ENCODE data around the gene SMC6.

Gene SMC6

GRCh38 chr2:17765398-17765797 is 11.8 kb upstream of the SMC6 start:
- Histone ChIP-seq H3K27me3 (ENCODE audit: control insufficient read depth, insufficient read depth, low read length) (no peaks in the 10 kb centered on the region), H3K27ac (ENCODE audit: low read length) (no peak overlapping the region), H3K36me3 (ENCODE audit: control insufficient read depth, insufficient read depth, low read length) (no peaks in the 10 kb centered on the region; the same call in 1 of the 2 replicates), H3K4me1 (ENCODE audit: control insufficient read depth, insufficient read depth, low read length) (no peaks in the 10 kb centered on the region), H3K9me3 (ENCODE audit: control insufficient read depth, insufficient read depth, low read length) (no peaks in the 10 kb centered on the region), H3K4me3 (ENCODE audit: low read length) (no peak overlapping the region)
- DNase-seq (ENCODE audit: low read depth, low spot score) = no peak
- WGBS (ENCODE audit: insufficient coverage, insufficient read length) = no CpG with 5 or more reads among the region's 2 CpGs

GRCh38 chr2:17763641-17764333 is 10.2 kb upstream of the SMC6 start:
- WGBS (ENCODE audit: insufficient coverage, insufficient read length) = no CpG with 5 or more reads among the region's 10 CpGs
- Histone ChIP-seq H3K9me3 (ENCODE audit: control insufficient read depth, insufficient read depth, low read length) (no peaks in the 10 kb centered on the region), H3K27ac (ENCODE audit: low read length) (no peak overlapping the region), H3K4me3 (ENCODE audit: low read length) (no peak overlapping the region), H3K4me1 (ENCODE audit: control insufficient read depth, insufficient read depth, low read length) (no peaks in the 10 kb centered on the region), H3K27me3 (ENCODE audit: control insufficient read depth, insufficient read depth, low read length) (no peaks in the 10 kb centered on the region), H3K36me3 (ENCODE audit: control insufficient read depth, insufficient read depth, low read length) (no peaks in the 10 kb centered on the region; the same call in 1 of the 2 replicates)
- DNase-seq (ENCODE audit: low read depth, low spot score) = no peak

- Histone ChIP-seq H3K9me3 (ENCODE audit: control insufficient read depth, insufficient read depth, low read length) (no peaks in the 10 kb centered on the region), H3K4me1 (ENCODE audit: control insufficient read depth, insufficient read depth, low read length) (no peaks in the 10 kb centered on the region), H3K27me3 (ENCODE audit: control insufficient read depth, insufficient read depth, low read length) (no peaks in the 10 kb centered on the region), H3K36me3 (ENCODE audit: control insufficient read depth, insufficient read depth, low read length) (no peaks in the 10 kb centered on the region; the same call in 1 of the 2 replicates), H3K4me3 (ENCODE audit: low read length) (no peak overlapping the region), H3K27ac (ENCODE audit: low read length) (no peak overlapping the region)
- WGBS (ENCODE audit: insufficient coverage, insufficient read length) = no CpG with 5 or more reads among the region's 1 CpG
- DNase-seq (ENCODE audit: low read depth, low spot score) = no peak
These were observed 8.8 kb upstream of the SMC6 start for GRCh38 chr2:17762451-17762850.

DNA sequence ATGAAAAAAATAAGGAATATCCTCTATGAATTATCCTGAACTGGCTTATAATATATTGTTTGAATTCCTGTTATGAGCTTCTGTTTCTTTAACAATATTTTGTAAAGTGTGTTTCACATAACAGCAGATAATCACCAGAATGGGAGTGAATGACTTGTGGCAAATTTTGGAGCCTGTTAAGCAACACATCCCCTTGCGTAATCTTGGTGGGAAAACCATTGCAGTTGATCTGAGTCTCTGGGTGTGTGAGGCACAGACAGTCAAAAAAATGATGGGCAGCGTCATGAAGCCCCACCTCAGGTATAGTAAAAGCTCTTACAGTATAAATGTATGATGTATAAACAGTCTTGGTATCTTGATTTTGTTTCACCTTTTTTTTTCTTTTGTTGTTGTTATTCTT is 6.2 kb upstream of the SMC6 start:
- H3K27ac ChIP-seq (ENCODE audit: low read length) = no peak overlapping the region
- DNase-seq (ENCODE audit: low read depth, low spot score) = no peak
- no CpG with 5 or more reads among the region's 2 CpGs for WGBS (ENCODE audit: insufficient coverage, insufficient read length)
- no peaks in the 10 kb centered on the region for H3K27me3 ChIP-seq (ENCODE audit: control insufficient read depth, insufficient read depth, low read length)
- H3K4me3 ChIP-seq (ENCODE audit: low read length) = no peak overlapping the region
- no peaks in the 10 kb centered on the region; the same call in 1 of the 2 replicates for H3K36me3 ChIP-seq (ENCODE audit: control insufficient read depth, insufficient read depth, low read length)
- H3K4me1 ChIP-seq (ENCODE audit: control insufficient read depth, insufficient read depth, low read length) = no peaks in the 10 kb centered on the region
- no peaks in the 10 kb centered on the region for H3K9me3 ChIP-seq (ENCODE audit: control insufficient read depth, insufficient read depth, low read length)

DNA sequence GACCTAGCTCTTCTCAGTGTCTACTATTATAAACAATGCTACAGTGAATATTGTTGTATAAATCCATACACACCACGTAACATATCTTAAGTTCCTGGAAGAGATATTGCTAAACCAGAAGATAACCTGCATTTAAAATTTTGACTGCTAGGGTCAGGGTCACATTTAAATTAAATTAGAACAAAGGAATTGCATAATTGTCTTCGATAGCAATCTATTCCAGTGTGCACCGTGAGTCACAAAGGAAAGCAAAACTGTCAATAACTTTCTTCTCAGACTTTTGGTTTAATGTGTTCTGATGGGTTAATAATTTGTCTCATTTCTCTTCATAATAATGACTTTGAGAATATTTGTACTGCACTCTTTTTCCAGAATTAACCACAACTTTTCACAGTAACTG is 4.5 kb upstream of the SMC6 start:
- WGBS (ENCODE audit: insufficient coverage, insufficient read length) = no CpG with 5 or more reads among the region's 3 CpGs
- Histone ChIP-seq H3K36me3 (ENCODE audit: control insufficient read depth, insufficient read depth, low read length) (no peaks in the 10 kb centered on the region; the same call in 1 of the 2 replicates), H3K4me3 (ENCODE audit: low read length) (no peak overlapping the region), H3K27ac (ENCODE audit: low read length) (no peak overlapping the region), H3K9me3 (ENCODE audit: control insufficient read depth, insufficient read depth, low read length) (no peaks in the 10 kb centered on the region), H3K27me3 (ENCODE audit: control insufficient read depth, insufficient read depth, low read length) (no peaks in the 10 kb centered on the region), H3K4me1 (ENCODE audit: control insufficient read depth, insufficient read depth, low read length) (no peaks in the 10 kb centered on the region)
- no peak for DNase-seq (ENCODE audit: low read depth, low spot score)

- Histone ChIP-seq H3K4me1 (ENCODE audit: control insufficient read depth, insufficient read depth, low read length) (no peaks in the 10 kb centered on the region), H3K27me3 (ENCODE audit: control insufficient read depth, insufficient read depth, low read length) (no peaks in the 10 kb centered on the region), H3K27ac (ENCODE audit: low read length) (no peak overlapping the region), H3K9me3 (ENCODE audit: control insufficient read depth, insufficient read depth, low read length) (no peaks in the 10 kb centered on the region), H3K36me3 (ENCODE audit: control insufficient read depth, insufficient read depth, low read length) (no peaks in the 10 kb centered on the region; the same call in 1 of the 2 replicates), H3K4me3 (ENCODE audit: low read length) (no peak overlapping the region)
- no CpG with 5 or more reads among the region's 2 CpGs for WGBS (ENCODE audit: insufficient coverage, insufficient read length)
- no peak for DNase-seq (ENCODE audit: low read depth, low spot score)
These were observed 3.7 kb upstream of the SMC6 start for GRCh38 chr2:17757321-17757720.

- Histone ChIP-seq H3K4me1 (ENCODE audit: control insufficient read depth, insufficient read depth, low read length) (no peaks in the 10 kb centered on the region), H3K27ac (ENCODE audit: low read length) (no peak overlapping the region), H3K36me3 (ENCODE audit: control insufficient read depth, insufficient read depth, low read length) (no peaks in the 10 kb centered on the region; the same call in 1 of the 2 replicates), H3K4me3 (ENCODE audit: low read length) (no peak overlapping the region), H3K27me3 (ENCODE audit: control insufficient read depth, insufficient read depth, low read length) (no peaks in the 10 kb centered on the region), H3K9me3 (ENCODE audit: control insufficient read depth, insufficient read depth, low read length) (no peaks in the 10 kb centered on the region)
- DNase-seq (ENCODE audit: low read depth, low spot score) = no peak
- WGBS (ENCODE audit: insufficient coverage, insufficient read length) = no CpG with 5 or more reads among the region's 6 CpGs
These were observed 3.1 kb upstream of the SMC6 start for GRCh38 chr2:17756668-17757067.

DNA sequence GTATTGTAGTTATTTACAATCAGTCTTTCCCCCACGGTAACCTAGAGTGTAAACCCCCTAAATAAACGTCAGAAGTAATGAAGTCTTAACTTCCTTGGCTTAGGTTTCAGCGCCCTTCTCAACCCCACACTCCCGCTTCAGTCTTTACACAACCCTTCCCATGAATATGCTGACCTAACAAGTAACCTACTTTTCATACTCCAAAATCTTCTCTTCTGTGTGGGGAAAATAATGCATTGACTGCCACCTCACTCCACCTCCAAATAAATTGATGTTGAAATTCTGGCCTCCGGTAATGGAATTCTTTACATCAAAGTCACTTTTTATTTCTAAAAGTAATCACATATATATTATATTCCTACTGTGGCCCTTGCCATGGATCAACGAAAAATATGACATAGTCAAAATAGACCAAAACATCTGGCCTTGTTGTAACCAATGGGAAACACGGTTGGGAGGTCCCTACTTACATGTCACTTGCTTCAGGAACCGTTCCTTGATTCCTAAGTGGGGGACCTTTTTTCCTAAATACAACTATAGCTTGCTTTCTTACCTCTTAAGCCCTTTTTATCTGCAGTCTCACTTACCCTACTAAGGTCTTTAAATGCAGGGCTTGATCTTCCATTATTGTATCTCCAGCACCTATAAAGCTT is 1.3 kb upstream of the SMC6 start:
- no peaks in the 10 kb centered on the region for H3K4me1 ChIP-seq (ENCODE audit: control insufficient read depth, insufficient read depth, low read length)
- H3K4me3 ChIP-seq (ENCODE audit: low read length) = peak overlapping the region; percentile 60; the same call in 1 of the 2 replicates
- H3K9me3 ChIP-seq (ENCODE audit: control insufficient read depth, insufficient read depth, low read length) = no peaks in the 10 kb centered on the region
- DNase-seq (ENCODE audit: low read depth, low spot score) = no peak
- H3K36me3 ChIP-seq (ENCODE audit: control insufficient read depth, insufficient read depth, low read length) = no peaks in the 10 kb centered on the region; the same call in 1 of the 2 replicates
- no peaks in the 10 kb centered on the region for H3K27me3 ChIP-seq (ENCODE audit: control insufficient read depth, insufficient read depth, low read length)
- WGBS (ENCODE audit: insufficient coverage, insufficient read length) = no CpG with 5 or more reads among the region's 8 CpGs
- no peak overlapping the region for H3K27ac ChIP-seq (ENCODE audit: low read length)

GRCh38 chr2:17752892-17753802 is 463 bp downstream of the SMC6 start:
- Histone ChIP-seq H3K4me3 (ENCODE audit: low read length) (peak overlapping the region; percentile 60), H3K4me1 (ENCODE audit: control insufficient read depth, insufficient read depth, low read length) (no peaks in the 10 kb centered on the region), H3K9me3 (ENCODE audit: control insufficient read depth, insufficient read depth, low read length) (no peaks in the 10 kb centered on the region), H3K27ac (ENCODE audit: low read length) (no peak overlapping the region), H3K36me3 (ENCODE audit: control insufficient read depth, insufficient read depth, low read length) (no peaks in the 10 kb centered on the region), H3K27me3 (ENCODE audit: control insufficient read depth, insufficient read depth, low read length) (no peaks in the 10 kb centered on the region)
- WGBS (ENCODE audit: insufficient coverage, insufficient read length) = no CpG with 5 or more reads among the region's 70 CpGs
- no peak for DNase-seq (ENCODE audit: low read depth, low spot score)

- Histone ChIP-seq H3K9me3 (ENCODE audit: control insufficient read depth, insufficient read depth, low read length) (no peaks in the 10 kb centered on the region), H3K36me3 (ENCODE audit: control insufficient read depth, insufficient read depth, low read length) (no peaks in the 10 kb centered on the region), H3K4me1 (ENCODE audit: control insufficient read depth, insufficient read depth, low read length) (peaks cover 2% of the 10 kb centered on the region; the same call in 1 of the 2 replicates), H3K27ac (ENCODE audit: low read length) (no peak overlapping the region), H3K4me3 (ENCODE audit: low read length) (no peak overlapping the region), H3K27me3 (ENCODE audit: control insufficient read depth, insufficient read depth, low read length) (no peaks in the 10 kb centered on the region)
- no CpG with 5 or more reads among the region's 3 CpGs for WGBS (ENCODE audit: insufficient coverage, insufficient read length)
- DNase-seq (ENCODE audit: low read depth, low spot score) = no peak
These were observed 1.4 kb downstream of the SMC6 start for GRCh38 chr2:17752246-17752645.

Measured in iPS DF 6.9 (cell line).